HCT116 (cell line): ENCODE measurements around the gene GORASP1. TPM values are rescaled to one million over a fixed set of nuclear protein-coding genes. Genes with fewer than 3 reads are reported as not detected.

ENCODE experiments used
- ATAC-seq: fragments of 200-7000 bp; cut with Tn5 transposase; 2 replicates; pipeline ENCODE4 v1.9.1; 2020; ENCODE audit warnings: mild to moderate bottlenecking, moderate library complexity
- BruUV-seq: library from RNA; stranded (reverse); fragments of 400-500 nt; replicated peaks from 2 replicates; lab custom pipeline; 2021; lab: Mats Ljungman, UMichigan
- CTCF ChIA-PET: fragments of 300-600 bp; sonication (Branson Sonifier 250); formaldehyde crosslinking; loops from one replicate; lab custom pipeline; 2021; ENCODE audit warnings: antibody characterized with exemption; lab: Charles Lee
- POLR2A ChIA-PET: fragments of 300-600, 350-600 bp; sonication (Branson Sonifier 250); formaldehyde crosslinking; loops from one replicate; lab custom pipeline; 2021; ENCODE audit warnings: antibody characterized with exemption; lab: Charles Lee
- RAD21 ChIA-PET, 2 experiments: fragments of 300-600 bp; sonication (Branson Sonifier 250); formaldehyde crosslinking; loops; one replicate each; lab custom pipeline; 2023; ENCODE audit warnings: low total read pairs in 2 of 2; ENCODE audit not compliant: uncharacterized antibody in 2 of 2, unreplicated experiment in 2 of 2, low non-redundant PET in 1 of 2; lab: Charles Lee
- DNase-seq: peaks from one replicate; pipeline ENCODE4 v3.0.0-alpha.2; 2010; ENCODE audit warnings: low read depth, low spot score
- H2AFZ ChIP-seq: fragments of 200-600 bp; shearing (Covaris generic), sonication (generic); 2 replicates; pipeline ENCODE4 v1.6.1; 2017; ENCODE audit warnings: low read depth, mixed run types, mixed read lengths, antibody characterized with exemption, low read length; ENCODE audit not compliant: poor library complexity, severe bottlenecking
- H3K27ac ChIP-seq: 2 replicates; pipeline ENCODE4 v1.5.1; 2012; ENCODE audit warnings: low read depth, low read length
- H3K27me3 ChIP-seq: fragments of 200-600 bp; sonication (generic); 2 replicates; pipeline ENCODE4 v1.6.1; 2016; ENCODE audit warnings: mixed run types, low read length, mixed read lengths; ENCODE audit not compliant: insufficient read depth
- H3K36me3 ChIP-seq, 2 experiments: fragments of 200-500 bp in 1 of 2; fragments of 200-600 bp in 1 of 2; sonication (Bioruptor generic) in 1 of 2; sonication (generic) in 1 of 2; 2 replicates each; pipeline versions ENCODE4 v1.5.1 to v1.6.1; 2014 to 2016; ENCODE audit warnings: low read length in 2 of 2, inconsistent platforms in 1 of 2, mixed read lengths in 1 of 2, mixed run types in 1 of 2; ENCODE audit not compliant: insufficient read depth in 2 of 2, control insufficient read depth in 1 of 2
- H3K4me1 ChIP-seq, 2 experiments: fragments of 200-600 bp in 1 of 2; sonication (generic) in 1 of 2; 2 replicates each; pipeline versions ENCODE4 v1.5.1 to v1.6.1; 2012 to 2017; ENCODE audit warnings: low read length in 2 of 2, inconsistent platforms in 1 of 2, mild to moderate bottlenecking in 1 of 2, mixed read lengths in 1 of 2, mixed run types in 1 of 2, moderate library complexity in 1 of 2; ENCODE audit not compliant: insufficient read depth in 2 of 2, control insufficient read depth in 1 of 2
- H3K4me2 ChIP-seq: fragments of 200-600 bp; sonication (generic); 2 replicates; pipeline ENCODE4 v1.6.1; 2017; ENCODE audit warnings: mixed run types, low read length, mixed read lengths
- H3K4me3 ChIP-seq, 2 experiments: fragments of 200-600 bp in 1 of 2; sonication (generic) in 1 of 2; replicated peaks in 1 of 2; 2 replicates each; pipeline ENCODE4 v1.5.1; 2011 to 2016; ENCODE audit warnings: low read length in 2 of 2, control low read depth in 1 of 2, low read depth in 1 of 2, mild to moderate bottlenecking in 1 of 2, mixed read lengths in 1 of 2, mixed run types in 1 of 2
- H3K79me2 ChIP-seq: fragments of 200-600 bp; sonication (generic); 2 replicates; pipeline ENCODE4 v1.6.1; 2017; ENCODE audit warnings: mild to moderate bottlenecking, mixed run types, low read length, moderate library complexity, mixed read lengths; ENCODE audit not compliant: insufficient read depth
- H3K9ac ChIP-seq: fragments of 200-600 bp; sonication (generic); 2 replicates; pipeline ENCODE4 v1.6.1; 2016; ENCODE audit warnings: low read length, mixed read lengths
- H3K9me2 ChIP-seq: fragments of 200-600 bp; sonication (generic), shearing (Covaris generic); 2 replicates; pipeline ENCODE4 v1.6.1; 2017; ENCODE audit warnings: mixed run types, mild to moderate bottlenecking, moderate library complexity; ENCODE audit not compliant: insufficient read depth
- H3K9me3 ChIP-seq, 2 experiments: fragments of 200-500 bp in 1 of 2; fragments of 200-600 bp in 1 of 2; sonication (Bioruptor generic) in 1 of 2; sonication (generic) in 1 of 2; 2 replicates each; pipeline ENCODE4 v1.6.1; 2014 to 2017; ENCODE audit warnings: low read length in 2 of 2, mixed read lengths in 2 of 2, inconsistent platforms in 1 of 2, low read depth in 1 of 2, mild to moderate bottlenecking in 1 of 2, mixed run types in 1 of 2, moderate library complexity in 1 of 2; ENCODE audit not compliant: control insufficient read depth in 1 of 2, insufficient read depth in 1 of 2
- H4K20me1 ChIP-seq: fragments of 200-600 bp; sonication (generic), shearing (Covaris generic); 2 replicates; pipeline ENCODE4 v1.6.1; 2017; ENCODE audit warnings: mixed run types, mild to moderate bottlenecking, moderate library complexity; ENCODE audit not compliant: insufficient read depth
- CBX3 ChIP-seq: IDR thresholded peaks from 2 replicates; pipeline ENCODE4 v1.6.1; 2012; ENCODE audit warnings: low read depth
- CTCF ChIP-seq, 3 experiments: fragments of 200-600 bp in 1 of 3; sonication (generic) in 1 of 3; IDR thresholded peaks in 2 of 3; conservative IDR thresholded peaks in 1 of 3; 2 replicates each; pipeline ENCODE4 v1.5.1; 2012 to 2017; ENCODE audit warnings: low read depth in 2 of 3, low read length in 2 of 3, antibody characterized with exemption in 1 of 3, borderline replicate concordance in 1 of 3, control low read depth in 1 of 3, mild to moderate bottlenecking in 1 of 3, mixed read lengths in 1 of 3, mixed run types in 1 of 3, moderate library complexity in 1 of 3; ENCODE audit not compliant: insufficient read depth in 1 of 3
- EGR1 ChIP-seq: IDR thresholded peaks from 2 replicates; pipeline ENCODE4 v1.6.1; 2012; ENCODE audit warnings: low read depth
- EZH2phosphoT487 ChIP-seq: fragments of 200-600 bp; IDR thresholded peaks from 2 replicates; pipeline ENCODE4 v1.6.1; 2018; ENCODE audit warnings: antibody characterized with exemption, borderline replicate concordance
- FOSL1 ChIP-seq: IDR thresholded peaks from 2 replicates; pipeline ENCODE4 v1.6.1; 2012; ENCODE audit warnings: low read depth
- JUND ChIP-seq: IDR thresholded peaks from 2 replicates; pipeline ENCODE4 v1.6.1; 2012
- POLR2AphosphoS5 ChIP-seq: IDR thresholded peaks from 2 replicates; pipeline ENCODE4 v1.6.1; 2011; ENCODE audit warnings: mild to moderate bottlenecking, low read depth, low read length, moderate library complexity
- RAD21 ChIP-seq: IDR thresholded peaks from 2 replicates; pipeline ENCODE4 v1.6.1; 2012; ENCODE audit warnings: low read depth, mild to moderate bottlenecking
- SP1 ChIP-seq: IDR thresholded peaks from 2 replicates; pipeline ENCODE4 v1.6.1; 2012; ENCODE audit warnings: low read depth
- TCF7L2 ChIP-seq: IDR thresholded peaks from 2 replicates; pipeline ENCODE4 v1.7.0; 2011; ENCODE audit warnings: borderline replicate concordance, inconsistent platforms; ENCODE audit not compliant: insufficient read depth, insufficient read length; ENCODE audit errors: extremely low read depth
- YY1 ChIP-seq: IDR thresholded peaks from 2 replicates; pipeline ENCODE4 v1.6.1; 2011; ENCODE audit warnings: low read length, low read depth, moderate library complexity, mild to moderate bottlenecking; ENCODE audit not compliant: insufficient replicate concordance; ENCODE audit errors: extremely low read depth
- ZBTB33 ChIP-seq: IDR thresholded peaks from 2 replicates; pipeline ENCODE4 v1.6.1; 2011; ENCODE audit warnings: mild to moderate bottlenecking, low read length, moderate library complexity; ENCODE audit not compliant: insufficient replicate concordance; ENCODE audit errors: extremely low read depth
- ZFX ChIP-seq: fragments of 450-650 bp; IDR thresholded peaks from 2 replicates; pipeline ENCODE4 v1.6.1; 2017
- intact Hi-C: fragments of 100-400 bp; cut with micrococcal nuclease; formaldehyde crosslinking; loops from 2 replicates; pipeline ENCODE4 v1.10.0; 2022
- total RNA-seq: library from RNA; stranded (reverse); gene quantifications from one replicate; pipeline ENCODE4 v1.2.1, GENCODE V29; 2021; ENCODE audit not compliant: unreplicated experiment

Gene GORASP1
- total RNA-seq, 1 experiment from 2014 or later, result 38.8 TPM

- no peaks in the 10 kb centered on the region for H3K9me3 ChIP-seq
- H3K27ac ChIP-seq, result peak overlapping the region; percentile 34
- DNase-seq (peak; percentile 77), ATAC-seq (peak; percentile 79)
- H3K4me3 ChIP-seq, result peak overlapping the region in 1 of 2 experiments; percentile 31; a peak in 2 of 4 replicates
- intact Hi-C loops, result no loop called here
- CTCF ChIA-PET, result interaction anchor here (1.4 kb wide), 1 partner anchor 141 kb away, joined by 3 read pairs; no protein-coding TSS in a partner anchor
- peak overlapping the region; percentile 41; the same call in 1 of the 2 replicates for H3K9ac ChIP-seq
- no peak for TF ChIP-seq JUND
- TF ChIP-seq FOSL1, result no peak
- peak; percentile 86 for TF ChIP-seq TCF7L2
- no peak for TF ChIP-seq ZFX
- peak; percentile 72 for TF ChIP-seq POLR2AphosphoS5
- TF ChIP-seq RAD21, result no peak
- TF ChIP-seq SP1, result no peak
- TF ChIP-seq EGR1, result no peak
- no peak for TF ChIP-seq EZH2phosphoT487
- peak; percentile 74 for TF ChIP-seq YY1
- TF ChIP-seq CTCF (IDR thresholded peaks at IDR 0.05 in 2 of 3, conservative IDR thresholded peaks at IDR 0.05 in 1 of 3; ENCODE audit: borderline replicate concordance in 1 of 3, insufficient read depth in 1 of 3, low read depth in 2 of 3, low read length in 2 of 3), result no peak
- no peak for TF ChIP-seq CBX3
- peak; percentile 37 for TF ChIP-seq ZBTB33
- RAD21 ChIA-PET, result no interaction called here
- POLR2A ChIA-PET, result interaction anchor here (0.9 kb wide), 1 partner anchor 31 kb away, joined by 4 read pairs; no protein-coding TSS in a partner anchor
- no peaks in the 10 kb centered on the region for H3K27me3 ChIP-seq
- no peak overlapping the region for H2AFZ ChIP-seq
- peaks cover 69 to 74% of the 10 kb centered on the region in 2 experiments for H3K4me1 ChIP-seq
- no TSS peak for BruUV-seq
- peak overlapping the region; percentile 71 for H3K4me2 ChIP-seq
- no peaks in the 10 kb centered on the region for H3K9me2 ChIP-seq
- H4K20me1 ChIP-seq, result peaks cover 39% of the 10 kb centered on the region; the same call in 1 of the 2 replicates
- peaks cover 70% of the 10 kb centered on the region for H3K79me2 ChIP-seq
- peaks cover 24 to 42% of the 10 kb centered on the region in 2 experiments for H3K36me3 ChIP-seq
Observed at GRCh38 chr3:39146611-39147591, 39.5 kb upstream of the GORASP1 start.
